GM21390 (cell line): Measurements from ENCODE around the gene ANKRD44.
A peak's percentile ranks its signal among the peaks of the same experiment; 100 is the strongest.

Experiments used
- ATAC-seq: cut with Tn5 transposase; IDR thresholded peaks from one replicate; pipeline ENCODE4 v1.9.1; 2021; ENCODE audit not compliant: unreplicated experiment

Gene ANKRD44

DNA sequence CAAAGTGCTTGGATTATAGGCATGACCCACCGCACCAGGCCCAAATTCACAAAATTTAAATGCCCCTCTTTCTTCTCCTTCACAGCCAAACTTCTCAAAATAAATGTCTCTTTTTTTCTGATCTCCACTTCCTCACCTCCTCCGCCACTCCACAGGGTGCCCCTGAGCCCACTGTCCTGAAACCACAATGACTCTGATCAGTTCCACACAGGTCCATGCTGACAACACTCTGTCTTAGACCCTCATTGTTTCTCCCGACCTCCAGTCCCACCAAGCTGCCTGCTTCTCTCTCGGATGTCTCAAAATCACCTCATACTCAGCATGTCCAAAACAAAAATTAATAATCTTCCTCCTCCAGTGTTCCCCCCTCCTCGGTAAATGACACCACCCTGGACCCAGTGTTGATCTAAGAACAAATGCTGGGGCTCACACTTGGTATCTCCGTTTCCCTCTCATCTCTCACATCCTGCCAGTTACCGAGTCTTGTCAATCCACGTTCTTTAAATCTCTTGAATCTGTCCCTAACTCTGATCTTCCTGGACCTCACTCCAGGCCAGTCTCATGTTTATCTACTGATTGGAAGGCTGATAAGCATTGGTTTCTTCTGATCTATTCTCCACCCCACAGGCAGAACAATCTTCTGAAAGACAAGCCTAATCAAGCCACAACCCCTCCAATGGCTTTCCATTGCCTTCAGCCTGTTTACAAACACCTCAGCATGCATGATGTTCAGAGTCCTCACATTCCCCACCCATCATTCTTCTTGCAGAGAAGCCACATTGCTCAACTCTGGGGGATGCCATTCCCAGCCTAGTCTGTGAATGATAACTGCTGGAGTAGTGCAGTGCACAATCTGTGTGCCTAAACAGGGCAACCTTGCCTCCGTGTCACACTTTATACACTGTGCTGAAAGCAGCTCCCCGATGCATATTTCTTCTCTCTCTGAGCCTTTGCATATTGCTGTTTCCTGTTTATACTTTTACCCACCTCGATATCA is 12.4 kb upstream of the ANKRD44 start:
- peak; percentile 62 for ATAC-seq

GRCh38 chr2:197322143-197322542 is 11.6 kb upstream of the ANKRD44 start:
- ATAC-seq = no peak

DNA sequence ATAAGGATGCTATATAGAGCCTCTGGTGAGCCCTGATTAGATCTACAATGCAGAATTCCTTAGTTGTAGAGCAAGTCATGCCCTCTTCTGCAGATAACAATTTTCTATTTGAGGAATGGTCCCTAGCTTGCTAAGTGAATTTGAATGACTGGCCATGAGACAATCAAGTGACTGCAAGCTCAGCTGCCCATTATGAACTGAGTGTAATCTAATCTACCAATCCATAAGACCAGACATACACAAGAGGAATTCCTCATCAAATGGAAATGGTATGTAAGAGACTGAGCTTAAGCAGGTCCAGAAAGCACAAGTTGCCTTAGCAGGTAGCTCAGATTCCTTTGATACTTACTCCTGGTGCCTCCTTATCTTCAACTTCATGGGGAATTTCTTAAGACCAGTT is 4.8 kb upstream of the ANKRD44 start:
- ATAC-seq = no peak

GRCh38 chr2:197312186-197312585 is 1.6 kb upstream of the ANKRD44 start:
- ATAC-seq = no peak

DNA sequence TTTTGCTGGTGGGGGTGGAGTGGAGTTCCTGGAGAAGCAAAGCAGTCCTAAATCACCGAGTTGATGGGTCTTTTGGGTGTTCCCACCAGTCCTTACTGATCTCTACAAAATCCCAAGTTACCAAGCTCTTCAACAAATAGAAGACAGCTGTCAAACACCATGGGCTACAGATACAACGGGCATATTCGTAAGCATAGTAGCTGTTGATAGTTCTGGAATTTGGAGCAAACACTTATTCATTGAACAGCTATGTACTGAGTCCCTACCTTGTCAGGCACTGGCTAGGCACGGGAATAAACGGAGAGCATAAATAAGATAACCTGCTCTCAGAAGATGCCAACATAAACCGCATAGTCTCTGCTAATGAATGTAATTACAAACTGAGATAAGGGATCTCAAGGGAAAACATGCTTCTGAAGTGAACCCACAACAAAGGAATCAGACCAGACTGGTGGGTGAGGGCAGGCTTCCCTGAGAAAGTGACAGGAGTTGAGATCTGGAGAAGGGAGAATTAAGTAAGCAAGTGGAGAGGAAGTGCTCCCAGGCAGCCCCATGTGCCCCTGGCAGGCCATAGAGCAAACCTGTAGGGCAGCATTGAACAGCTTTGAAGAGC is 947 bp upstream of the ANKRD44 start:
- no peak for ATAC-seq

DNA sequence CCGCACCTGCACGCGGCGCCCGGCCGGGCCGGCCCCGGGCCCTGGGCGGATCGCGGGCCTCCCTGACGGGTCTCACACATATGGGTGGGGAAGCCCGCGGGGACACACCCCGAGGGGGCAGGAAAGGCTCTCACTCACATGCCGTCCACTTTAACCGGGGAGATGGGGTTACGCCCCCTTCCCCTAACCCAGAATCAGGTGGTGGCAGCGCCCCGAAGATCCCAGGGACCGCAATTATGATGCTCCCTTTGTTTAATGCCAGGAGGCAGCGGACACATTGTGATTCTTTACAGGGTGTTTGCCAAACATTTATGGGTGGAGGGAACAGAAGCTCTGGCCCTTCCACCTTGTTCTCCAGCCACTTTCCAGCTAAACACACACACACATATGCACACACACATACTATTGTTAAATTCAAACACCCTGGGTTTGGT is 424 bp upstream of the ANKRD44 start:
- no peak for ATAC-seq

DNA sequence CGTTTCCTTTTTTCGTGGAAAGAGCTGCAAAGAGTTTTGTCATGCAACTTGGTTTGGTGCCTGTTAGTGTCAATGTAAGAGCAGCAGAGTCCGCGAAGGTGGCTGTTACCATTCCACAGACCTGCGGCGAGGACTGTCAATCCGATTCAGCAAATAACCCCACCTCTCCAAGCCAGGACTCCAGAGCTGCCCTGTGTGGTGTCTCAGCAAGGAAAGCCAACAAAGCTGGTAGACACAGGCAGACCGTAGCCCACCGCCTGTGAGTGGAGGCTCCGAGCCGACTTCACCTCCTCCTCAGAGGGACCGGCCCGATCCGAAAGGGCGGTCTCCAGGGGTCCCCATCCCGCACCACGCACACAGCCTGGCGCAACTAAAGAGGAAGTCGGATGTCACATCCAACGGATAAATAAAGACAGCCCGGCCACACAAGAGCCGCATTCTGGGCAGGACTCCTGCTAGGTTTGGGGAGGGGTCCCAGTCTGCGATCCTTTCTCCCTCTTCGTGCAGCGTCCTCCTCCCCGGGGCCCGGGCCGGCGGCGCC is 819 bp downstream of the ANKRD44 start:
- no peak for ATAC-seq

DNA sequence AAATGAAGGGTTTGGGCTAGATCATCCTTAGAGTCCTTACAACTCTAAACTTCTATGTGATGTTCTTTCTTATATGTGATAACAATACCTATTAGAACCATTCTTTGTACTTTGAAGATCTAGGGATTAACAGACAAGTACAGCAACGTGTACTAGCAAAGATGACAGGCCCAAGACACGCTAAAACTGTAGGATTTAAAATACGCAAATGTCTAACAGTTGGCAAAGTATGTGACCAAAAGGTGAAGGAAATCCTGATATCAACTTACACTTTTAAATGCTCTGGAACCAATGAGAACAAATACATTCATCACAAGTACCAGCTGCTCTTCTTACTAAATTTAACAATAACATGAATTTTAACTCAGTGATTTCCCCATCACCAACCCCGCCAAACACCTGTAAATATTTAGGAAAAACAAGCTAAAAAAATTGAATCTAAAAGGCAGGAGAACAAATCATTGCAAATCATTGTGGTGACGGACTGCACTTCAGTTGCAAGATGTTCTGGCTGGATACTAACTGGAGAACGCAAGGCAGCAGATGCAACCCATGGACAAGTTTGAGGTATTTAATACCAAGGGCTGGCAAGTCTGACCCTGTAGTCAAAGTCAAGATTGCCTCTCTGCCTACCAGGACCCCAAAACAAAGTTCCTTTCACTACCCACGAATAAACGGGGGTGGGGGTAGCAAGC is 1.4 kb downstream of the ANKRD44 start:
- no peak for ATAC-seq

GRCh38 chr2:197308585-197308984 is 2.0 kb downstream of the ANKRD44 start:
- ATAC-seq = no peak

GRCh38 chr2:197307933-197308521 is 2.6 kb downstream of the ANKRD44 start:
- peak; percentile 21 for ATAC-seq

- ATAC-seq = no peak
Observed at GRCh38 chr2:197307236-197307932, 3.2 kb downstream of the ANKRD44 start.

DNA sequence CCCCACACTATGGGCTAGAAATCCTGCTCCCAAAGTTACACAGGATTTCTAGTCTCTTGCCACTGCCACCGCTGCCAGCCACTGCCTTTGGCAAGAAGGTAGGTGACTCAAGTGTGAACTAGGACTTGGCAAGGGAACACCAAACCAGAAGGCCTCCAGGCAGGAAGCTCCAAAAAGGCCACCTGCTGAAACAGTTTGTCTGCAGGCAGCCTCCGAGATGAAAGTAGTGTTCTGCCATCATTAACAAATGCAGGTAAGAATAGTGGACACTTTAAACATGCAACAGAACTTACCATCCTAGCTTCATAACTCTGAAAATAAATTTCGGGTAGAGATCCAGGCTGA is 3.9 kb downstream of the ANKRD44 start:
- no peak for ATAC-seq

DNA sequence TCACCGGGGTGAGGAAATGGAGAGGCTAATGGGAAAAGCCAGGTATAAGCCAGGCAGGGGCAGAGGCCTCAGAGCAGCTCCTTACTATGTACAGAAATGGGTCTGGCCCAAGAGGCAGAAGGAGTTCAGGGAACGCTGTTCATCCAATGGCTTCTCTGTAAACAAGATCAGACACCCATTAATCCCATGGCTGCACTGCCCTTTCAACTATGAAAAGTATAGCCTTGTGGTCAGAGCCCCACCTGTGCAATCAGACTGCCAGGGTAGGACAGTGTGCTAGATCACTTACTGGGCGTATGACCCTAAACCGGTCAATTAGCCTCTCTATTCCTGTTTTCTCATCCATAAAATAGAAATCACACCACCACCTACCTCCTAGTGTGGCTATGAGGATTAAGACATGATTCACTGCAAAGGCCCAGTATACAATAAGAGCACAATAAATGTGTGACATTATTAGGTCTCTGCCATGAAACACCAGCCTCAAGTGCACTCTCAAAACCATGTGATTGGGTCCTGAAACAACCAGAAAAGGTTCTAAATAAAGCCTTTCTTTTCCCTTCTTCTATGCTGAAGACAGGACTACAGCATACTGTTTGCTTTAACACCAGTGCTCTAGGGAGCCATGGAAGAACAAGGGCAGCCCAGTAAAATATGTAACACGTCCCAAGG is 4.4 kb downstream of the ANKRD44 start:
- no peak for ATAC-seq

- peak; percentile 33 for ATAC-seq
Observed at GRCh38 chr2:197304556-197305011, 6.0 kb downstream of the ANKRD44 start.

DNA sequence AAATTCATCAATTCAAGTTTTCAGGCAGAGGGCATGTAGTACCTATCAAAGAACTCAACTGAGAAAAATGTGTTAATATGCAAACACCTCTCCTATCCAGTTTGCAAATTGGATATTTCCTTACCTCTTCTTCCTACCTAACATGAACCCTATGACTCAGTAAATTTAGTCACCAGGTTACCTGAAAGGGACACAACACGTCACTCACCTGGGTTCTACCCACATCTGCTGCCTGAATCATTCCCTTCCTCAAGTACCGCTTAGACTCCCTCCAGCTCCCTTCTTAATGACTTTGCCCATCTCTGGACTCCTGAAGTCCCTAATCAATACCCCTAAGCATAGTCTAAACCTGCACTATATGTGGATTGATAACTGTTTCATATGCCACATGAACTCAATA is 10.4 kb downstream of the ANKRD44 start:
- ATAC-seq = no peak

GRCh38 chr2:197298609-197299008 is 12.0 kb downstream of the ANKRD44 start:
- no peak for ATAC-seq

GRCh38 chr2:197297772-197298318 is 12.7 kb downstream of the ANKRD44 start:
- ATAC-seq = no peak

GRCh38 chr2:197297266-197297665 is 13.3 kb downstream of the ANKRD44 start:
- ATAC-seq = no peak

- ATAC-seq = no peak
Observed at GRCh38 chr2:197296835-197297234, 13.7 kb downstream of the ANKRD44 start.

DNA sequence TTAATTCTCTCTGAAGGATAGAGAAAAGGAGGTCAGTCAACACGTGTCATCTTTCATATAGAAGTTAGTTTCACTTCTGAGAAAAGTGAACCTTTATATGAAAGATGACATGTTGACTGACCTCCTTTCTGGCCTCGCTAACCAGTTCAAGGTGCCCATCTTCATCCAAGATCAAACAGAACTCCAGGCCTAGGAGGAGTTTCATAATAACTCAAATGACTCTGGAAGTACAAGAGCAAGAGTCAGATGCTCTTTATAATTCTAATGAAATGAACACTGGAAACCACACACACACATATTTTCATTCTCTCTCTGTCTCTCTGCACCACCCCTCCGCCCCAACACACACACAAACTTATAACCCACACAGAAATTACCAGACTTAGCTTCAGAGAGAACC is 16.3 kb downstream of the ANKRD44 start:
- peak; percentile 47 for ATAC-seq
